ENCODE data around the gene NAGK.

The NAGK gene

GRCh38 chr2:71108091-71108490 is 39.6 kb downstream of the NAGK start:
- no peak for DNase-seq (ENCODE audit: low spot score)

- no peak for DNase-seq (ENCODE audit: low spot score)
Measured at GRCh38 chr2:71113843-71114242, 45.4 kb downstream of the NAGK start.

GRCh38 chr2:71117063-71117462 is 48.6 kb downstream of the NAGK start:
- no peak for DNase-seq (ENCODE audit: low spot score)

GRCh38 chr2:71120195-71120594 is 51.7 kb downstream of the NAGK start:
- DNase-seq (ENCODE audit: low spot score) = no peak

GRCh38 chr2:71121479-71121878 is 53.0 kb downstream of the NAGK start:
- no peak for DNase-seq (ENCODE audit: low spot score)

- no peak for DNase-seq (ENCODE audit: low spot score)
Measured at GRCh38 chr2:71122387-71123298, 54.2 kb downstream of the NAGK start.

- DNase-seq (ENCODE audit: low spot score) = no peak
Measured at GRCh38 chr2:71125506-71126294, 57.3 kb downstream of the NAGK start.

GRCh38 chr2:71126957-71127356 is 58.5 kb downstream of the NAGK start:
- DNase-seq (ENCODE audit: low spot score) = no peak

Data from globus pallidus (tissue), 1 donor.